Measurements from ENCODE around the gene MCOLN2.

Gene MCOLN2

GRCh38 chr1:84969489-84970250 lies 27.2 kb downstream of the MCOLN2 start:
- no peak for TF ChIP-seq CTCF (IDR thresholded peaks at IDR 0.05; ENCODE audit: borderline replicate concordance, insufficient read depth, low read depth, low read length)
- H3K4me3 ChIP-seq (ENCODE audit: low read depth, low read length), result no peak overlapping the region

- no peak overlapping the region for H3K4me3 ChIP-seq (ENCODE audit: low read depth, low read length)
- TF ChIP-seq CTCF (IDR thresholded peaks at IDR 0.05; ENCODE audit: borderline replicate concordance, insufficient read depth, low read depth, low read length), result no peak
Measured at GRCh38 chr1:84968865-84969264, 28.0 kb downstream of the MCOLN2 start.

- H3K4me3 ChIP-seq (ENCODE audit: low read depth, low read length), result no peak overlapping the region
- no peak for TF ChIP-seq CTCF (IDR thresholded peaks at IDR 0.05; ENCODE audit: borderline replicate concordance, insufficient read depth, low read depth, low read length)
Measured at GRCh38 chr1:84968101-84968500, 28.8 kb downstream of the MCOLN2 start.

- TF ChIP-seq CTCF (IDR thresholded peaks at IDR 0.05; ENCODE audit: borderline replicate concordance, insufficient read depth, low read depth, low read length), result no peak
- no peak overlapping the region for H3K4me3 ChIP-seq (ENCODE audit: low read depth, low read length)
Measured at GRCh38 chr1:84967666-84968065, 29.2 kb downstream of the MCOLN2 start.

- no peak overlapping the region for H3K4me3 ChIP-seq (ENCODE audit: low read depth, low read length)
- TF ChIP-seq CTCF (IDR thresholded peaks at IDR 0.05; ENCODE audit: borderline replicate concordance, insufficient read depth, low read depth, low read length), result no peak
Measured at GRCh38 chr1:84963021-84963420, 33.9 kb downstream of the MCOLN2 start.

DNA sequence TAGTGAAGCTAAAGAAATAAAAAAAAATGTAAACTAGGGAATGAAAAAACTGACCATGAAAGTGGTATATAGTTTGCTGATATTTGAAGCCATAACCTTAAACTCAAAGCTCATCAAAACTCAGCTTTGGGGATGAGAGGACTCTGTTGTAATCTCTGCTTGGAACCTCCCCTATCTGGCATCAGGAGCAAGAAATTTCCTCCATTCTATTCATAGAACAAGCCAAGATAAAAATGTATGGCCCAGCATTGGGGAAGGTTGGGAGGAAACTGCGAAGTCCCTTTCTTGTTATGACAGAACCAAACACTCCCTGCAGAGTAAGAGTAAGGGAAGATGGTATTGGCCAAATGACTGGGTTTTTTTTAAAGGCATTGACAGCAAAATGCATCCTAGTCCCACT lies 35.6 kb downstream of the MCOLN2 start:
- no peak overlapping the region for H3K4me3 ChIP-seq (ENCODE audit: low read depth, low read length)
- TF ChIP-seq CTCF (IDR thresholded peaks at IDR 0.05; ENCODE audit: borderline replicate concordance, insufficient read depth, low read depth, low read length), result no peak

GRCh38 chr1:84960371-84960770 lies 36.5 kb downstream of the MCOLN2 start:
- no peak overlapping the region for H3K4me3 ChIP-seq (ENCODE audit: low read depth, low read length)
- no peak for TF ChIP-seq CTCF (IDR thresholded peaks at IDR 0.05; ENCODE audit: borderline replicate concordance, insufficient read depth, low read depth, low read length)
